Muscle of leg (tissue), 16 donors: ENCODE results near the gene FBXL15. TPM values are rescaled to one million over a fixed set of nuclear protein-coding genes. Genes with fewer than 3 reads are reported as not detected.

Source experiments
- DNase-seq: peaks from one replicate; pipeline ENCODE4 v3.0.0; 2013
- H3K27ac ChIP-seq: one replicate; pipeline ENCODE4 v1.5.1; 2013; ENCODE audit warnings: mild to moderate bottlenecking, low read length, control low read depth
- H3K27me3 ChIP-seq: one replicate; pipeline ENCODE4 v1.6.1; 2013; ENCODE audit warnings: low read length; ENCODE audit not compliant: control insufficient read depth, insufficient read depth
- H3K36me3 ChIP-seq: one replicate; pipeline ENCODE4 v1.6.1; 2013; ENCODE audit warnings: low read length; ENCODE audit not compliant: control insufficient read depth, insufficient read depth
- H3K4me1 ChIP-seq: one replicate; pipeline ENCODE4 v1.6.1; 2013; ENCODE audit warnings: low read length; ENCODE audit not compliant: control insufficient read depth, insufficient read depth
- H3K4me3 ChIP-seq: one replicate; pipeline ENCODE4 v1.5.1; 2013; ENCODE audit warnings: low read length, control low read depth
- H3K9me3 ChIP-seq: replicated peaks from 2 replicates; pipeline ENCODE4 v1.6.1; 2013; ENCODE audit warnings: low read depth, low read length; ENCODE audit not compliant: control insufficient read depth
- WGBS: methylation state at CpG from one replicate; pipeline ENCODE4 v1.1.5; 2013; ENCODE audit warnings: missing lambda C conversion rate; ENCODE audit not compliant: insufficient coverage; 5-methylcytosine and 5-hydroxymethylcytosine counted together
- long read RNA-seq, 11 donors: transcript quantifications; one replicate each; lab custom pipeline, GENCODE V29; 2026
- polyA plus RNA-seq, 8 donors: library from polyadenylated mRNA; unstranded; fragments of 120-200 nt; gene quantifications; one replicate each; pipeline versions ENCODE4 v1.2.1 to v1.2.3, GENCODE V29; 2013; ENCODE audit warnings: inconsistent platforms in 1 of 8, low replicate concordance in 1 of 8; ENCODE audit not compliant: insufficient read length in 8 of 8, insufficient read depth in 1 of 8
- total RNA-seq: library from RNA; stranded (reverse); fragments of 120-200 nt; gene quantifications from one replicate; pipeline ENCODE4 v1.2.4, GENCODE V29; 2013

Gene FBXL15
- total RNA-seq = 5.3 TPM
- polyA plus RNA-seq = 1 to 10 TPM; 6.4 to 9.7 (median 7.4) TPM
- long read RNA-seq, donor 1 = 0 reads
- long read RNA-seq, donor 2 = 0 reads
- long read RNA-seq, donor 3, partial matches to known transcripts = 7 of 7 reads
- long read RNA-seq, donor 3, other reads (novel, unspliced or antisense) = 0 of 7 reads
- long read RNA-seq, donor 4, partial matches to known transcripts = 0 of 1 reads
- long read RNA-seq, donor 4, other reads (novel, unspliced or antisense) = 0 of 1 reads
- long read RNA-seq, donor 5, partial matches to known transcripts = 17 of 18 reads
- long read RNA-seq, donor 5, other reads (novel, unspliced or antisense) = 0 of 18 reads
- long read RNA-seq, donor 6, partial matches to known transcripts = 8 of 10 reads
- long read RNA-seq, donor 6, other reads (novel, unspliced or antisense) = 0 of 10 reads
- long read RNA-seq, donor 7, partial matches to known transcripts = 6 of 6 reads
- long read RNA-seq, donor 7, other reads (novel, unspliced or antisense) = 0 of 6 reads
- long read RNA-seq, donor 8, partial matches to known transcripts = 0 of 2 reads
- long read RNA-seq, donor 8, other reads (novel, unspliced or antisense) = 0 of 2 reads
- long read RNA-seq, donor 9 = 0 reads
- long read RNA-seq, donor 10, partial matches to known transcripts = 8 of 10 reads
- long read RNA-seq, donor 10, other reads (novel, unspliced or antisense) = 0 of 10 reads
- long read RNA-seq, donor 11, partial matches to known transcripts = 0 of 1 reads
- long read RNA-seq, donor 11, other reads (novel, unspliced or antisense) = 0 of 1 reads

GRCh38 chr10:102420714-102421506 is at the start of gene FBXL15:
Gene FBXL15 (plus strand): TSS chr10:102420836. CDS start chr10:102421130, 294 bp downstream.
- no peaks in the 10 kb centered on the region for H3K9me3 ChIP-seq
- WGBS = under 1% methylated on average over 65 of the region's 66 CpGs
- peaks cover 33% of the 10 kb centered on the region for H3K4me1 ChIP-seq
- peak within 1 kb of the TSS; percentile 93 for H3K4me3 ChIP-seq
- peaks cover 19% of the 10 kb centered on the region for H3K36me3 ChIP-seq
- H3K27ac ChIP-seq = peak within 1 kb of the TSS; percentile 98
- peaks cover 14% of the 10 kb centered on the region for H3K27me3 ChIP-seq
- DNase-seq = peak; percentile 99

- peaks cover 84% of the 10 kb centered on the region for H3K36me3 ChIP-seq
- DNase-seq = no peak
- H3K4me1 ChIP-seq = no peaks in the 10 kb centered on the region
- 100% methylated on average over 1 of the region's 2 CpGs for WGBS
- no peak overlapping the region for H3K4me3 ChIP-seq
- no peak overlapping the region for H3K27ac ChIP-seq
- no peaks in the 10 kb centered on the region for H3K27me3 ChIP-seq
- H3K9me3 ChIP-seq = peaks cover 9% of the 10 kb centered on the region
Measured at GRCh38 chr10:102371295-102371694, 49.3 kb upstream of the FBXL15 start.

GRCh38 chr10:102375250-102375649 is 45.4 kb upstream of the FBXL15 start:
- no peak overlapping the region for H3K27ac ChIP-seq
- 84% methylated on average over 7 of the region's 7 CpGs for WGBS
- no peaks in the 10 kb centered on the region for H3K27me3 ChIP-seq
- H3K36me3 ChIP-seq = peaks cover 77% of the 10 kb centered on the region
- H3K4me1 ChIP-seq = no peaks in the 10 kb centered on the region
- DNase-seq = no peak
- peaks cover 7% of the 10 kb centered on the region for H3K9me3 ChIP-seq
- H3K4me3 ChIP-seq = no peak overlapping the region

- WGBS = 86% methylated on average over 2 of the region's 2 CpGs
- Histone ChIP-seq H3K9me3 (peaks cover 2% of the 10 kb centered on the region), H3K4me1 (no peaks in the 10 kb centered on the region), H3K4me3 (no peak overlapping the region), H3K27me3 (no peaks in the 10 kb centered on the region), H3K36me3 (peaks cover 77% of the 10 kb centered on the region), H3K27ac (no peak overlapping the region)
- DNase-seq = no peak
Measured at GRCh38 chr10:102375867-102376266, 44.8 kb upstream of the FBXL15 start.

- Histone ChIP-seq H3K4me3 (no peak overlapping the region), H3K9me3 (no peaks in the 10 kb centered on the region), H3K27ac (no peak overlapping the region), H3K27me3 (no peaks in the 10 kb centered on the region), H3K4me1 (no peaks in the 10 kb centered on the region), H3K36me3 (peaks cover 82% of the 10 kb centered on the region)
- no peak for DNase-seq
- WGBS = 88% methylated on average over 7 of the region's 12 CpGs
Measured at GRCh38 chr10:102376901-102377300, 43.7 kb upstream of the FBXL15 start.

- 100% methylated on average over 6 of the region's 6 CpGs for WGBS
- no peaks in the 10 kb centered on the region for H3K27me3 ChIP-seq
- peaks cover 87% of the 10 kb centered on the region for H3K36me3 ChIP-seq
Measured at GRCh38 chr10:102379383-102379782, 41.3 kb upstream of the FBXL15 start.

GRCh38 chr10:102381983-102382382 is 38.7 kb upstream of the FBXL15 start:
- H3K4me1 ChIP-seq = peaks cover 2% of the 10 kb centered on the region
- H3K4me3 ChIP-seq = no peak overlapping the region
- no peak overlapping the region for H3K27ac ChIP-seq
- H3K9me3 ChIP-seq = no peaks in the 10 kb centered on the region
- 81% methylated on average over 8 of the region's 9 CpGs for WGBS
- H3K27me3 ChIP-seq = no peaks in the 10 kb centered on the region
- DNase-seq = no peak
- H3K36me3 ChIP-seq = peaks cover 63% of the 10 kb centered on the region

More at GRCh38 chr10:102379383-102379782, 41.3 kb upstream of the FBXL15 start:
- Histone ChIP-seq H3K4me1 (no peaks in the 10 kb centered on the region), H3K9me3 (no peaks in the 10 kb centered on the region), H3K27ac (no peak overlapping the region), H3K4me3 (no peak overlapping the region)
- no peak for DNase-seq

GRCh38 chr10:102382871-102383270 is 37.8 kb upstream of the FBXL15 start:
- 90% methylated on average over 2 of the region's 8 CpGs for WGBS
- Histone ChIP-seq H3K27me3 (no peaks in the 10 kb centered on the region), H3K27ac (no peak overlapping the region), H3K4me1 (peaks cover 2% of the 10 kb centered on the region), H3K36me3 (peaks cover 59% of the 10 kb centered on the region), H3K4me3 (no peak overlapping the region), H3K9me3 (no peaks in the 10 kb centered on the region)
- DNase-seq = no peak

- Histone ChIP-seq H3K27me3 (no peaks in the 10 kb centered on the region), H3K4me3 (no peak overlapping the region), H3K27ac (no peak overlapping the region), H3K4me1 (peaks cover 2% of the 10 kb centered on the region), H3K36me3 (peaks cover 50% of the 10 kb centered on the region), H3K9me3 (no peaks in the 10 kb centered on the region)
- no peak for DNase-seq
- WGBS = no CpG with 5 or more reads among the region's 6 CpGs
Measured at GRCh38 chr10:102384053-102384452, 36.6 kb upstream of the FBXL15 start.
